Upper lobe of left lung (tissue), 4 donors: ENCODE results near the gene NAA60.

Experiments used
- EP300 ChIP-seq, 4 donors: sonication (generic); formaldehyde crosslinking; IDR thresholded peaks; one replicate each; pipeline ENCODE4 v1.5.1; 2017; ENCODE audit warnings: antibody characterized with exemption in 4 of 4, control low read depth in 2 of 4
- POLR2A ChIP-seq, 4 donors: fragments of 450-650 bp; IDR thresholded peaks; one replicate each; pipeline ENCODE4 v1.5.1; 2016 to 2017; ENCODE audit warnings: antibody characterized with exemption in 4 of 4, mild to moderate bottlenecking in 2 of 4
- POLR2AphosphoS5 ChIP-seq, 2 donors: sonication (generic); formaldehyde crosslinking; IDR thresholded peaks; one replicate each; pipeline ENCODE4 v1.5.1; 2017; ENCODE audit warnings: antibody characterized with exemption in 2 of 2
- TF ChIP-seq, protein P1 (sequence below), 6 experiments: fragments of 450-650 bp in 4 of 6; fragments of 200-600 bp in 2 of 6; sonication (generic) in 2 of 6; IDR thresholded peaks; one replicate each; pipeline ENCODE4 v1.5.1; 2016 to 2019; ENCODE audit warnings: antibody characterized with exemption in 6 of 6

DNA sequence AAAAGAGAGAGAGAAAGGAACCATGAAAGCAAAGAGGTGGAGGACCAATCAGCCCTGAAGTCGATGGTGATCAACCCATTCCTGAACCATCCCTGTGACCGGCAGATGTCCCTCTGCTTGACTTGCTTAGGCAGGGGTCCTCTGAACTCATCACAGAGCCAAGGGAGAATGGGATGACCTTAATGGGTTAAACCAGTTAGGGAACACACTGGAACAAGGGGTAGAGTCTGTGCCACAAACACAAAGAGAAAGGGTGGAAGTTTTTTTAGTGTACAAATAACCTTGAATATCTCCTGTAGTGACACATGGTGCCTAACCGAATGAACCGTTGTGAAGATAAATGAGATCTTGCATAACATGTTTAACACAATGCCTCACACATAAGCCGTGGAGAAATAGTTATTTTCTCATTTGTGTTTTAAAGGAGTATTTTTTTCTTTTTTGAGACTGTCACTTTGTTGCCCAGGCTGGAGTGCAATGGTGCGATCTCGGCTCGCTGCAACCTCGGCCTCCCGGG, 11.2 kb downstream of the NAA60 start:
- TF ChIP-seq POLR2AphosphoS5 (IDR thresholded peaks at IDR 0.05), result no peak
- TF ChIP-seq, protein P1, sequence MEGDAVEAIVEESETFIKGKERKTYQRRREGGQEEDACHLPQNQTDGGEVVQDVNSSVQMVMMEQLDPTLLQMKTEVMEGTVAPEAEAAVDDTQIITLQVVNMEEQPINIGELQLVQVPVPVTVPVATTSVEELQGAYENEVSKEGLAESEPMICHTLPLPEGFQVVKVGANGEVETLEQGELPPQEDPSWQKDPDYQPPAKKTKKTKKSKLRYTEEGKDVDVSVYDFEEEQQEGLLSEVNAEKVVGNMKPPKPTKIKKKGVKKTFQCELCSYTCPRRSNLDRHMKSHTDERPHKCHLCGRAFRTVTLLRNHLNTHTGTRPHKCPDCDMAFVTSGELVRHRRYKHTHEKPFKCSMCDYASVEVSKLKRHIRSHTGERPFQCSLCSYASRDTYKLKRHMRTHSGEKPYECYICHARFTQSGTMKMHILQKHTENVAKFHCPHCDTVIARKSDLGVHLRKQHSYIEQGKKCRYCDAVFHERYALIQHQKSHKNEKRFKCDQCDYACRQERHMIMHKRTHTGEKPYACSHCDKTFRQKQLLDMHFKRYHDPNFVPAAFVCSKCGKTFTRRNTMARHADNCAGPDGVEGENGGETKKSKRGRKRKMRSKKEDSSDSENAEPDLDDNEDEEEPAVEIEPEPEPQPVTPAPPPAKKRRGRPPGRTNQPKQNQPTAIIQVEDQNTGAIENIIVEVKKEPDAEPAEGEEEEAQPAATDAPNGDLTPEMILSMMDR (IDR thresholded peaks at IDR 0.05), result no peak
- TF ChIP-seq POLR2A (IDR thresholded peaks at IDR 0.05), result no peak
- no peak for TF ChIP-seq EP300 (IDR thresholded peaks at IDR 0.05)
